GM18868 (cell line): Measurements from ENCODE around the gene RSU1.

ENCODE experiments used
- ATAC-seq: cut with Tn5 transposase; IDR thresholded peaks from one replicate; pipeline ENCODE4 v1.9.1; 2021; ENCODE audit warnings: mild to moderate bottlenecking, moderate library complexity; ENCODE audit not compliant: unreplicated experiment

RSU1 gene

DNA sequence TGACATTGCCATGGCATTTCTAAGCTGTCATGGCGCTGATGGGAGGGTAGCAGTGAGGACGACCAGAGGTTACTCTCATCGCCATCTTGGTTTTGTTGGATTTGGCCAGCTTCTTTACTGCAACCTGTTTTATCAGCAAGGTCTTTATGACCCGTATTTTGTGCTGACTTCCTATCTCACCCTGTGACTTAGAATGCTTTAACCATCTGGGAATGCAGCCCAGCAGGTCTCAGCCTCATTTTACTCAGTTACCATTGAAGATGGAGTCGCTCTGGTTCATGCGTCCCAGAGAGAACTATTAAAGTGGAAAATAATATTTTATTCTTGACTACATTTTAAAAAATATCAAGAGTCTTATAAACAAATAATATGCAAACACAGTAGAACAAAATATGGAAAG, 131.7 kb downstream of the RSU1 start:
- no peak for ATAC-seq

DNA sequence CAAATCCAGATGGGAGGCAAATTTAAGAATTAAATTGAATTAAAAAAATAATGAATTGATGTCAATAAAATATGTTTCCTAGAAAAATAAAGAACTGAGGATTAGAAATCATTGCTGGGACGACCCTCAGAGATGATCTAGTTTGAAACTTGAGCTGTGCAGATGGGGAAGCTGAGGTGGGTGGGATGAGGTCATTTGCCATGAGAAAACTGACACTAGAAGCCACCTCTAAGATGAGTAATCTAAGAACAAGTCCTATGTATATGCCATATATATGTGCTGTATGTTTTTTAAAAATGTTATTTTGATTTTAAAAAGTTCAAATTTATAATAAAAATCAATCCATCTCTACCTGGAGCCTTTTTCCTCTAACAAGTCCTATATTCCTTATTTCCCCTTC, 135.7 kb downstream of the RSU1 start:
- ATAC-seq = no peak

DNA sequence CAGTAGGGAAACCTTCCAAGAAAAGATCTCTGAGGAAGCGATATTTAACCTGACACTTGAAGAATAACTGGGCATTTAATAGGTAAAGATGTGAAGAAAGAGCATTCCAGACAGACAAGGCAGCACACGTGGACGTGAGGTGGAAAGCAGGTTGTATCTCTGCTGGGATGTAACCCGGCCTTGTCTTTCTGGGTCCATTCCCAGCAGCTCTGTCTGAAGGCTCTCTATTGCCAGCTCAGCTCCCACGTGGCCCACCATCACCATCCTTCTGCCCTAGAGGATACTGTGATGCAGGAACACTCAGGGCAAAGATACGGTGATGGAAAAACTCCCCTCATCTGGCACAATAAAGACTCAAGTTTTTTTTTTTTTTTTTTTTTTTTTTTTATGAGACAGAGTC, 137.7 kb downstream of the RSU1 start:
- no peak for ATAC-seq

GRCh38 chr10:16675334-16675733, 141.9 kb downstream of the RSU1 start:
- ATAC-seq = no peak

- ATAC-seq = no peak
Observed at GRCh38 chr10:16674147-16674703, 143.0 kb downstream of the RSU1 start.

DNA sequence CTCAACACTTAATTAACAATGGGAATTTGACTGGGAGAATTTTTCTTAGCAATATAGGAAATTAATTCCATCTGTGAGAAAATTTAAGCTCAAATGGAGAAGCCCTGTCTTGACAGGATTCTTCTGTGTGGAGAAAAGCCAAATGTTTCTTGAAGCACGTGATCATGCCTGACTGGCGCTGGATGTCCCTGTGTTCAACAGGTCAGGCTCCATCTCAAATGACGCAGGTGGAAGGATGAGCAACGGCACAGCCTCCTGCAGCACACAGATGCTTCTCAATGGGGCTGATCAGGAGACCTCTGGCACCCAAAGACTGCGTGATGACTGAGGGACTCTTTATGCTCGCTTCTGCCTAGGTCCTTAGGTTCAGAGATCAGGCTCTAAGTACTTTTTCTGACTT, 143.8 kb downstream of the RSU1 start:
- no peak for ATAC-seq

DNA sequence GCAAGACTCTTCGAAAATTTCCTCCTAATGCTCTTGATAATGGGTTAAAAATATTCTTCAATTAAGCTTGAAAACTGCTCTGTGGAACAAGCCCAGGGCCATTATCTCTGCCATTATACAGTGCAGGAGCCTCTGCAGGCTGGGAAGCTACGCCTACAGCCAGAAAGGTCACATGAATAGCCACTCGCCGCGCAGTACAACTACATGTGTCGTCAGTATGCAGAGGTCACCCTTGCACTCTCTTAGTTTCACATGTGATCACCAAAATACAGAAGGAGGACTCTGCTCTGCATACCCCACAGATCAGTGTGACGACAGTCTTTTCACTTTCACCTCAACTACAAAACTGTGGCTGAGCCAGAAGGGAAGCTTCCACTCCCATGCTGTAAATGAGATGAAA, 153.8 kb downstream of the RSU1 start:
- peak; percentile 76 for ATAC-seq

GRCh38 chr10:16662923-16663322, 154.3 kb downstream of the RSU1 start:
- ATAC-seq = peak; percentile 62

DNA sequence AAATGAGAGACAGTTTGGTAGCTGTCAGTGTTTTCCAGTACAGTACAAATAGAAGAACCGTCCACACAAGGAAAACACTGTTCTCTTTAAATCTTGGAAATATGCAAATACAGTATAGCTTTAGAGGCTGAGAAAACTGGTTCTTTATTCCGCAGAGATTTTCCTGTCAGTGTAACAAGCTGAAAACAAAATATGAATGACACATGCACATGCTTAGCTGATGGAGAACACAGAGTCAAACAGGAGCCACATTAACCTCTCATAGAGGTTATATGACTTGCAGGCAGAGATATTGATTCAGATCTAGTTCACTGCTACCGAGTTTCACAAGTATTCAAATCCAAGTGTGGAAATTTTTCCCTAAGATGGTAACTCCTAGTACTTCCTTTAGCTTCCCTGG, 160.3 kb downstream of the RSU1 start:
- ATAC-seq = no peak

DNA sequence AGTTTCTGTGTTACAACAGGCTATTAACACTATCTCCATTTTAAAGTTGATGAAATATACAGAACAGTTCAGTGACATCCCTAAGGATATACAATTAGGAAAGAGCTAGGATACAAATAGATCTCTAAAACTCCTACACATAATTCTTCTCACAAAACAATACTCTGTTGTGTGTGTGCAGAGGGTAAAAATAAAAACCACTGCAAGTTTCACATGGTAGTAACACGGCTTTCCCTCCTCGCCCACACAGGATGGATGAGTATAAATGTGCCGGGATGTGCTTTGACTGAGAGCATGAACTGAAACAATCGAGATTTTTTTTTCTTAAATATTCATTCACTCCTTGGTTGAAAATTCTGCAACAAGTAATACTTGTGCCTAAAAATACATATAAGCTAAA, 164.0 kb downstream of the RSU1 start:
- ATAC-seq = peak; percentile 89

DNA sequence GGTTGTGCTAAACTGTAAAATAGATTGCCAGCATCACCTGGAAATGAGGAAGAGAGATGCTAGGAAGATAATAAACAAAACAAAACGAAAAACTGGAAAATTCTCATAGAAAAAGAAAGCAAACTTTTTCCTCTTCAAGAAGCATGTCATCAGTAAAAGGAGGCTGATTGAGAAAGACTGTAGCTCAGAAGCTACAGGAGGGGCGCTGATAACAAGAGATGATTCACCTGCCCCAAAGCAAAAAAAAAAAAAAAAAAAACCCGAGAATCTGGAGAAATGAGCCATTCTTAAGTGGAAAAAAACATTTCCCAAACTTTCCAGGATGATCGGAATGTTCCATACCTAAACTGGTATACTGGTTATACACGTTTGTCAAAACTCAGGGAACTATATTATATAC, 165.1 kb downstream of the RSU1 start:
- ATAC-seq = no peak

GRCh38 chr10:16649757-16650156, 167.5 kb downstream of the RSU1 start:
- ATAC-seq = no peak

- ATAC-seq = no peak
Observed at GRCh38 chr10:16648366-16648765, 168.9 kb downstream of the RSU1 start.

DNA sequence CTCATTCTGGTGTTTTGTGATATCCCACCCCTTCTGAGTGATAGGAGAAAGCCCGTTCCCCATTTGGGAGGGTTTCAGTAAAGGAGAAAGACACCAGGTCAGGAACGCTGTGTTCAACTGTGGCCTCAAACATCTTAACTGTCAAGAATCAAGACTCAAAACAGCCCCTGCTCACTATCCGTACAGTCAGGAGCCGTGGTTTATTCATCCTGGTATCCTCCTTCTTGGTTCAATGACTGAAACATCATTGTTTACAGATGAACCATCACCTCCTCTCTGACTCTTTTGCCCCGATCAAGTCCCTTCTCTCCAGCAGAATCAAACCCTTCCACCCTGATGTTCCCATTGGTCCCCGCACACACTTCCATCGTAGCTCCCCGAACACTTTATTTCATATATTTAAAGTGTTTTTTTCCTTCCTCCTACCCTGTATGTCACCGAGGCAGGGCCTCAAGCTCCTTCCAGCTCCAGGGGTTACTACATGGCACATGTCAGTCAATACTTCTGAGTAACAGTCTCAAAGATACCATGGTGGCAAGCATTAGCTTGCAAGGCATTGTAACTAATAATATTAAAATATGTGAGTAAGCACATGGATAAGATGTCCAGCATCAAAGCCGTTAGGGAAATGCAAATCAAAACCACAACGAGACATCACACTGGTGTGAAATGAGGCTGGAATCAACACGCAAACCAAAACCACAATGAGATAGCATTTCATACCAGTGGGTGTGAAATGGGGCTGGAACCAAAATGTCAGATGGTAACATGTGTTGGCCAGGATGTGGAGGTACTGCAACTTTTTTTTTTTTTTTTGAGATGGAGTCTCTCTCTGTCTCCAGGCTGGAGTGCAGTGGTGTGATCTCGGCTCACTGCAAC, 170.8 kb downstream of the RSU1 start:
- ATAC-seq = no peak

DNA sequence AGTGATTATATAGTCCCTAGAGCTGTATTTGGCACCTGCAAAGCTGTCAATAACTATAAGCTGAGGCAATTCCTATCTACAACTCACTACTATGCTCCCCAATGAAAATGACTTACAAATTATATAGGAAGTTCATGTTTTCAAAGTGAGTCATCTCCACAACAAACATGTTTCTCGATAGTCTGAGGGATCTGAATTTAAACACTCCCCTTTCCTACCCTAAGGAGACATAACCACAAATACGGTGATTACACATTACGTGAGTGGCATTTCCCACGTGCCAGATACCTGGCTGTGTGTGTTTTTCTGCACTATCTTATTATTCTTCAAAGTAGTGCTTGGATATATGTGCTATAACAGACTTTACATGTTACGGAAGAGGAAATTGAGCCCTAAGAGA, 173.1 kb downstream of the RSU1 start:
- no peak for ATAC-seq

- no peak for ATAC-seq
Observed at GRCh38 chr10:16643502-16643901, 173.7 kb downstream of the RSU1 start.

DNA sequence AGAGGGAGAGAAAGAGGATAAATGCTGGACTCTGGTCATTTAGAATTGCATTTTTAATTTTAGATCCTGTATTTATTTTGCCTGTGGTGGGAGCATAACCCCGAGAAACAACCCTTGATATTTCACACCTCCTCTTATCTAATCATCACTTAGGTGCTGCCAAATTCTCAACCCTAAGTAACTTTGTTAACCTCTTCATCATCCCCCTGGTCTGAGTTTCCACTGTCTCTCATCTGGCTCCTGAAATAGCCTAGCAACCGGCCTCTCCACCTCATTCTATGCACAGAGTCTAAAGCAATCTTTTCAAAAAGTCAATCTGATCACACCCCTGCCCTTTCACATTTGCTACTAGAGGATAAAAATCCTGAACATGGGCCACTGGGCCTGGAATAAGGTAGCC, 177.1 kb downstream of the RSU1 start:
- ATAC-seq = no peak

- no peak for ATAC-seq
Observed at GRCh38 chr10:16639471-16639870, 177.8 kb downstream of the RSU1 start.

GRCh38 chr10:16632996-16633395, 184.2 kb downstream of the RSU1 start:
- no peak for ATAC-seq

DNA sequence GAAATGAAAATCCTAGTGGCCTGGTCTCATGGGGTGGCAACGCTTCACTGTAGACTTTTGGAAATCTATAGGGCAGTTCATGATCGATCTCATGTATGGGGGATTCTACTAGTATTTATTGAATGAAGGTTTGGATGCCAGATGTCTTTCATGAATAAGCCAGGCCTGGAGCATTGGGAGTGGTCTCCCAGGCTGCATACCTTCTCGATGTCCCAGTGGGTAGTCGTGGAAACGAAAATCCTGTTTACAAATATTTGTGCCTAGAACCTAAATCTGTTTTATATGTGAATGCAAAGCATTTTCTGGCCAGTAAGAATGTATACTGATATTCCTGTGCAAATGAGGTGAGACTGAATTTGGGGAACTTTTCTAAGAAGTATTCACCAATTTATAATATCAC, 190.5 kb downstream of the RSU1 start:
- ATAC-seq = no peak

GRCh38 chr10:16612981-16613355, 204.3 kb downstream of the RSU1 start:
- no peak for ATAC-seq

GRCh38 chr10:16612115-16612980, 204.9 kb downstream of the RSU1 start:
- no peak for ATAC-seq
